B cell (primary cell): ENCODE data around the gene MGST2. TPM values are rescaled to one million over a fixed set of nuclear protein-coding genes. Genes with fewer than 3 reads are reported as not detected.

Source experiments
- ATAC-seq: fragments of 200-7000 bp; cut with Tn5 transposase; one replicate; pipeline ENCODE4 v1.10.0; 2021; ENCODE audit warnings: low read depth, mild to moderate bottlenecking, moderate number of reproducible peaks, moderate library complexity
- CTCF ChIA-PET: fragments of 350-600 bp; sonication (Branson Sonifier 250); formaldehyde crosslinking; loops from one replicate; lab custom pipeline; 2021; ENCODE audit warnings: antibody characterized with exemption, inconsistent platforms; lab: Charles Lee
- POLR2A ChIA-PET: fragments of 350-600 bp; sonication (Branson Sonifier 250); formaldehyde crosslinking; loops from one replicate; lab custom pipeline; 2021; ENCODE audit warnings: antibody characterized with exemption; lab: Charles Lee
- DNase-seq: peaks from one replicate; pipeline ENCODE4 v3.0.0; 2013
- H2AFZ ChIP-seq: 2 replicates; pipeline ENCODE4 v1.6.1; 2012; ENCODE audit warnings: mild to moderate bottlenecking, low read depth, low read length; ENCODE audit not compliant: insufficient read depth, poor library complexity, severe bottlenecking
- H3K27ac ChIP-seq, 2 donors: 1 replicate in 1 of 2; 2 replicates in 1 of 2; pipeline ENCODE4 v1.5.1; 2012 to 2013; ENCODE audit warnings: low read length in 2 of 2, mild to moderate bottlenecking in 2 of 2, moderate library complexity in 1 of 2
- H3K27me3 ChIP-seq, 4 experiments: fragments of 200-600 bp in 1 of 4; sonication (generic) in 1 of 4; replicated peaks in 1 of 4; 1 replicate in 2 of 4; 2 replicates in 2 of 4; pipeline versions ENCODE4 v1.6.1 to v1.7.0; 2013 to 2016; ENCODE audit warnings: low read length in 3 of 4, mild to moderate bottlenecking in 2 of 4, mixed read lengths in 1 of 4, moderate library complexity in 1 of 4; ENCODE audit not compliant: insufficient read depth in 4 of 4, control insufficient read depth in 3 of 4; ENCODE audit errors: control extremely low read depth in 1 of 4
- H3K36me3 ChIP-seq, 2 experiments: replicated peaks in 1 of 2; 1 replicate in 1 of 2; 2 replicates in 1 of 2; pipeline versions ENCODE4 v1.6.1 to v1.7.1; 2013; ENCODE audit warnings: low read length in 1 of 2; ENCODE audit not compliant: insufficient read depth in 2 of 2, control insufficient read depth in 1 of 2; ENCODE audit errors: control extremely low read depth in 1 of 2, extremely low read depth in 1 of 2
- H3K4me1 ChIP-seq, 2 donors: fragments of 200-600 bp in 1 of 2; sonication (generic) in 1 of 2; 1 replicate in 1 of 2; 2 replicates in 1 of 2; pipeline versions ENCODE4 v1.5.1 to v1.6.1; 2013 to 2017; ENCODE audit warnings: low read length in 2 of 2; ENCODE audit not compliant: control insufficient read depth in 2 of 2, insufficient read depth in 2 of 2
- H3K4me2 ChIP-seq: replicated peaks from 2 replicates; pipeline ENCODE3; 2012; ENCODE audit warnings: mild to moderate bottlenecking, low read depth, low read length; ENCODE audit not compliant: poor library complexity, severe bottlenecking
- H3K4me3 ChIP-seq, 5 experiments: fragments of 200-600 bp in 1 of 5; sonication (generic) in 1 of 5; 1 replicate in 3 of 5; 2 replicates in 2 of 5; pipeline versions ENCODE4 v1.5.1 to v1.7.0; 2011 to 2016; ENCODE audit warnings: low read length in 4 of 5, mild to moderate bottlenecking in 4 of 5, low read depth in 2 of 5, control low read depth in 1 of 5, moderate library complexity in 1 of 5; ENCODE audit not compliant: insufficient read depth in 1 of 5; ENCODE audit errors: control extremely low read depth in 1 of 5, extremely low read depth in 1 of 5
- H3K79me2 ChIP-seq: fragments of 200-600 bp; sonication (generic); one replicate; pipeline ENCODE4 v1.6.0; 2016; ENCODE audit warnings: low read length; ENCODE audit not compliant: control insufficient read depth, insufficient read depth
- H3K9ac ChIP-seq: fragments of 200-600 bp; sonication (generic); 2 replicates; pipeline ENCODE4 v1.6.1; 2017; ENCODE audit warnings: mild to moderate bottlenecking, low read length, moderate library complexity
- H3K9me3 ChIP-seq, 3 donors: one replicate each; pipeline versions ENCODE4 v1.6.1 to v1.7.1; 2013; ENCODE audit warnings: low read length in 2 of 3; ENCODE audit not compliant: control insufficient read depth in 2 of 3, insufficient read depth in 1 of 3; ENCODE audit errors: control extremely low read depth in 1 of 3
- H4K20me1 ChIP-seq: 2 replicates; pipeline ENCODE4 v1.6.0; 2012; ENCODE audit warnings: mild to moderate bottlenecking, low read length; ENCODE audit not compliant: insufficient read depth, control insufficient read depth, poor library complexity, severe bottlenecking
- H3K27ac Mint-ChIP-seq: one replicate; pipeline ENCODE4 v1.8.0; 2021; ENCODE audit warnings: mixed read lengths
- H3K27me3 Mint-ChIP-seq: one replicate; pipeline ENCODE4 v1.8.0; 2021; ENCODE audit warnings: mixed read lengths
- H3K4me1 Mint-ChIP-seq: one replicate; pipeline ENCODE4 v1.8.0; 2021; ENCODE audit warnings: mixed read lengths
- H3K4me3 Mint-ChIP-seq: one replicate; pipeline ENCODE4 v1.8.0; 2021; ENCODE audit warnings: mixed read lengths
- H3K9me3 Mint-ChIP-seq: one replicate; pipeline ENCODE4 v1.8.0; 2022; ENCODE audit warnings: mixed read lengths; ENCODE audit not compliant: insufficient read depth
- CTCF ChIP-seq: fragments of 200-600 bp; IDR thresholded peaks from one replicate; pipeline ENCODE4 v1.8.0; 2022; ENCODE audit warnings: antibody characterized with exemption, mild to moderate bottlenecking
- EZH2 ChIP-seq: IDR thresholded peaks from 2 replicates; pipeline ENCODE4 v1.6.1; 2012; ENCODE audit warnings: borderline replicate concordance, low read depth, mild to moderate bottlenecking, moderate library complexity, low read length; ENCODE audit not compliant: insufficient read depth, poor library complexity, severe bottlenecking
- WGBS: methylation state at CpG from one replicate; pipeline ENCODE4 v1.1.5; 2013; ENCODE audit warnings: missing lambda C conversion rate; ENCODE audit not compliant: insufficient coverage; 5-methylcytosine and 5-hydroxymethylcytosine counted together
- intact Hi-C: fragments of 100-400 bp; cut with micrococcal nuclease; formaldehyde crosslinking; loops from one replicate; pipeline ENCODE4 v1.10.0; 2022
- polyA plus RNA-seq: library from polyadenylated mRNA; depleted of rRNA; stranded (reverse); fragments of >200 nt; gene quantifications from 2 replicates; pipeline ENCODE4 v1.2.3, GENCODE V29; 2012
- total RNA-seq, 2 donors: library from RNA; stranded (reverse); fragments of 120-200 nt in 1 of 2; gene quantifications; 1 replicate in 1 of 2; 2 replicates in 1 of 2; pipeline versions ENCODE4 v1.2.3 to v1.2.4, GENCODE V29; 2013 to 2022

Gene MGST2
- total and polyA plus RNA-seq, 2 donors (not counting 1 experiment from before 2014, with no cell fraction given) = 0.81 to 3.4 TPM

GRCh38 chr4:139718358-139718757, 52.7 kb downstream of the MGST2 start:
- H3K4me3 Mint-ChIP-seq = no peak overlapping the region
- TF ChIP-seq CTCF (no peak), EZH2 (no peak)
- H3K79me2 ChIP-seq = no peaks in the 10 kb centered on the region
- H3K27ac Mint-ChIP-seq = no peak overlapping the region
- CTCF ChIA-PET = interaction anchor here (0.9 kb wide), 1 partner anchor 14 kb away, joined by 3 read pairs; no protein-coding TSS in a partner anchor
- no peaks in the 10 kb centered on the region for H3K36me3 ChIP-seq
- ATAC-seq (no peak), DNase-seq (no peak)
- no peaks in the 10 kb centered on the region for H3K27me3 Mint-ChIP-seq
- POLR2A ChIA-PET = no interaction called here
- no peaks in the 10 kb centered on the region for H3K9me3 Mint-ChIP-seq
- H3K4me2 ChIP-seq = no peak overlapping the region
- H3K4me1 ChIP-seq = no peaks in the 10 kb centered on the region
- H3K9ac ChIP-seq = no peak overlapping the region
- H3K27me3 ChIP-seq = no peaks in the 10 kb centered on the region
- no peak overlapping the region for H3K4me3 ChIP-seq
- no peaks in the 10 kb centered on the region for H3K4me1 Mint-ChIP-seq
- no peaks in the 10 kb centered on the region for H4K20me1 ChIP-seq
- H2AFZ ChIP-seq = no peak overlapping the region
- 99% methylated on average over 6 of the region's 6 CpGs for WGBS
- H3K9me3 ChIP-seq = no peaks in the 10 kb centered on the region
- intact Hi-C loops = no loop called here
- H3K27ac ChIP-seq = no peak overlapping the region

GRCh38 chr4:139718833-139719232, 53.2 kb downstream of the MGST2 start:
- ChIA-PET POLR2A (no interaction called here), CTCF (interaction anchor here (0.9 kb wide), 1 partner anchor 14 kb away, joined by 3 read pairs; no protein-coding TSS in a partner anchor)
- H3K4me2 ChIP-seq = no peak overlapping the region
- H3K27me3 ChIP-seq = no peaks in the 10 kb centered on the region
- no peak overlapping the region for H3K9ac ChIP-seq
- no peak overlapping the region for H3K27ac ChIP-seq
- no peak overlapping the region for H3K4me3 ChIP-seq
- H4K20me1 ChIP-seq = no peaks in the 10 kb centered on the region
- H3K4me1 ChIP-seq = no peaks in the 10 kb centered on the region
- no peak for DNase-seq
- H3K9me3 ChIP-seq = no peaks in the 10 kb centered on the region
- no peak for ATAC-seq
- no peaks in the 10 kb centered on the region for H3K79me2 ChIP-seq
- no peak overlapping the region for H2AFZ ChIP-seq
- no peak overlapping the region for H3K27ac Mint-ChIP-seq
- intact Hi-C loops = no loop called here
- no peaks in the 10 kb centered on the region for H3K36me3 ChIP-seq
- WGBS = 90% methylated on average over 10 of the region's 10 CpGs
- H3K9me3 Mint-ChIP-seq = no peaks in the 10 kb centered on the region
- TF ChIP-seq EZH2 (no peak), CTCF (no peak)
- no peaks in the 10 kb centered on the region for H3K4me1 Mint-ChIP-seq
- no peak overlapping the region for H3K4me3 Mint-ChIP-seq
- H3K27me3 Mint-ChIP-seq = no peaks in the 10 kb centered on the region
